Kasumi-1 (cell line): ENCODE data around the gene NPIPB9.
"Not testable (repeated sequence)": the region's sequence is repeated elsewhere in the genome, so short reads cannot be mapped to it uniquely, and the experiment has no call there.

Source experiments
- DNase-seq, 2 experiments: peaks; one replicate each; lab custom pipeline; 2025; lab: John Stamatoyannopoulos, UW

NPIPB9 gene

GRCh38 chr16:28751487-28751886 is at the start of gene NPIPB9:
NPIPB9 (plus strand) TSS chr16:28751787.
- not testable (repeated sequence) for DNase-seq

DNA sequence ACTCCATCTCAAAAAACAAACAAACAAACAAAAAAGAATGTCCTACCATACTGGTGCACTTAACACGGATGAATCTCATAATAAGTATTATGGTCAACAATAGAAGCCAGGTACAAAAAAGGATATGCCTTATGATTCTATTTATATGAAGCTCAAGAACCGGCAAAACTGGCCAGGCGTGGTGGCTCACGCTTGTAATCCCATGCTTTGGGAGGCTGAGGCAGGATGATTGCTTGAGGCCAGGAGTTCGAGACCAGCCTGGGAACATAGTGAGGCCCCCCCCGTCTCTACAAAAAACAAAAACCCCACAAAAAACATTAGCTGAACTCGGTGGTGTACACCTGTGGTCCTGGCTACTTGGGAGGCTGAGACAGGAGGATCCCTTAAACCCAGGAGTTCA is 47.3 kb upstream of the NPIPB9 start:
- not testable (repeated sequence) for DNase-seq

DNA sequence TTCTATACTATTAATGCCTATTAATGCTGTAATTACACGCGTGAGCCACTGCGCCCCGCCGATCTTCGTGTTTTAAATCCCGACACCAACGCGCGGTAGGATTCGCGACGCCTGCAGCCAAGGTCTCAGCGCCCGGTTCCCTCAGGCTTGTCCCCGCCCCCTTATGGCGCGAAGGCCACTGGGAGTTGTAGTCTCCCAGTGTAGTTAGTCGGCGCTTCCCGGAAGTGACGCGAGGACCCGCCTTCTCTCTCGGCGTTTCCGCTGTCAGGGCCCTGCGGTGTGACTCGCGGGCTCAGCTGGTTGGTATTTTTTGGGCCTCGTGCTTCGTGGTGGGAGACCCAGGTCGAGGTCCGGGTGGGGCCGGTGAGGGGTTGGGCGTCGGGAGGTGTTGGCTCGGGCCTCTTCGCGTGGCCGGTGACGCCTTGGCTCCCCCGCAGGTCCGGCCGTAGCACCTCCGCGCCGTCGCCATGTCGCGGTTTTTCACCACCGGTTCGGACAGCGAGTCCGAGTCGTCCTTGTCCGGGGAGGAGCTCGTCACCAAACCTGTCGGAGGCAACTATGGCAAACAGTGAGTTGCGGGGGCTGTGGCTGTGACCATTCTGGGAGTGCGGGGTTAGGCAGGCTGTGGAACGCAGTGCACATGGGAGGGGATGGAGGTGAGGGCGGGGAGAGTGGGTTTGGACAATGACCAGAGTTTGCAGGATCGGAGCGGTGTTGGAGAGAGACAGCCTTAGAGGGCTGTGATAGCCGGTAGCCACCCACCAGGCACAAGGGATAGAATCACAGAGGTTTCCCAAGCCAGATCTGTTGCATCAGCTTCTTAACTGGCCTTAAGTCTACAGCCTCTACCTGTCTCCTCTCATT is 40.1 kb upstream of the NPIPB9 start, which contains the start of gene EIF3C:
EIF3C (plus strand) TSS at position 245 of the 864 bp plus-strand sequence; CDS start at position 468, 223 bp downstream.
- not testable (repeated sequence) for DNase-seq

DNA sequence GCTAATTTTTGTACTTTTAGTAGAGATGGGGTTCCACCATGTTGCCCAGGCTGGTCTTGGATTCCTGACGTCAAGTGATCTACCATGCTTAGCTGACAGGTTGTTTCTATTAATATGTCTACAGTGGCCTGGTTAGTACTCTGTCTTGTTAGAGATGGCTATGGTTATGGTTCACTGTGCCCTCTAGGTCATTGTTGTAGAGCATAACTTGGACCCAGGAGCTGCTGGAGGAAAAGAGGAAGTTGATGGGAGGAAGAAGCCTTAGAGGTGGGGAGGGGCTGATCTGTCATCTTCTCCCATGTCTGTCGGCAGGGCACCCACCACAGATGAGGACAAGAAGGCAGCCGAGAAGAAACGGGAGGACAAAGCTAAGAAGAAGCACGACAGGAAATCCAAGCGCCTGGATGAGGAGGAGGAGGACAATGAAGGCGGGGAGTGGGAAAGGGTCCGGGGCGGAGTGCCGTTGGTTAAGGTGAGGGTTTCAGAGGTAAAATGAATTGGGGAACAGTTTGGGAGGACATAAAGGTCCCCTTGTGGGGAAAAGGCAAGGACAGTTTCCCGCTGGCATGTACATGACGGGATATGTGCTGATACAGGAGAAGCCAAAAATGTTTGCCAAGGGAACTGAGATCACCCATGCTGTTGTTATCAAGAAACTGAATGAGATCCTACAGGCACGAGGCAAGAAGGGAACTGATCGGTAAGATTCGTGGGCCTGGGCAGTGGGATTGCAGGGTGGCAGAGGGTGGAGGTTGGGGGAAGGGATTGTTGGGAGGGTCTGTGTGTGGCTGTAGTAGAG is 28.5 kb upstream of the NPIPB9 start:
- not testable (repeated sequence) for DNase-seq

- not testable (repeated sequence) for DNase-seq
Observed at GRCh38 chr16:28731253-28731652, 20.3 kb upstream of the NPIPB9 start.

DNA sequence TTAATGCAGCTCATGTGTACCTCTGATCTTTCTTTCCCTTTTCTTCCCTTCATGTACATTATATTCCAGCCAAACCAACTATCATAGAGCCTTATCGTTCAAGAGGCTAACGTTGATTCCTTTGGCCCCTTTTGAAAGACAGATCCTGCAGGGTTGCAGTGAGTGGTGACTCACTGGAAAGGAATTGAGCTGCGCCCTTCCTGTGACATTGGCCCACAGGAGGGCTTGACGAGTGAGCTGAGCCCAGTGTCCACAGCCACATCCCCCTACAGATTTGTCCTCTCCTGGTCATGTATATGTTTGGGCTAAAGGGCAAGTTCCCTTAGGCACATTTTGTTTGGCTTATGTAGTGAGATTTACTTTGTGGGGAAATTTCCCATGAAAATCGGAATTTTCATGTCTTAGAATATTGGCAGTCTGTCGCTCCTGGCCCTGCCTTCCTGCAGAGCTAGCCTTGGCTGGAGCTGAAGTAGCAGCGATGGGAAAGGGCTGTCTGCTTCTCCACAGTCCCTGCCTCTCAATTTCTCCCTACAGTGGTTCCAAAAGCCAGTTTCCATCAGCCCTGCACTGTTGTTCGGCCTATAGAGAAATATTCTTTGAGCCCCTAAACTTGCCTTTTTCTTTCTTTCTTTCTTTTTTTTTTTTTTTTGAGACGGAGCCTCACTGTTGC is 19.0 kb upstream of the NPIPB9 start:
- not testable (repeated sequence) for DNase-seq

- DNase-seq, result not testable (repeated sequence)
Observed at GRCh38 chr16:28739787-28740186, 11.8 kb upstream of the NPIPB9 start.

DNA sequence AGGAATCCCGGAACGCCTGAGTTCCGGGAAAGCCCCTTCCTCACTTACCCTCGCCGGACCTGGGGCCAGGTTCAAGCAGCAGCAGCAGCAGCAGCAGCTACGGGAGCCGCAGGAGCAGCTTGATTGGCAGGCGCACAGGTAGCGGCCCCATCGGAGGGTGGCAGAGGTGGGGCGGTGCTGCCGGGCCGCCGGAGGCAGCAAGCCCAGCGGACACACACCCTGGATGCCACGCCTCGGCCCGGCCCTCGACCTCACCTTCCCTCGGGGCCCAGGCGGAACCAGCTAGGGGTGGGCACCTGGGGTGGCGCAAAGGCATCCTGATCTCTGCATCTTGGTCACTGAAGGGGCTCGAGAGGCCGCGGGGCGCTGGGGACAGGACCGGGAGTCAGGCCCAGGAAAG is 11.0 kb upstream of the NPIPB9 start:
- not testable (repeated sequence) for DNase-seq

DNA sequence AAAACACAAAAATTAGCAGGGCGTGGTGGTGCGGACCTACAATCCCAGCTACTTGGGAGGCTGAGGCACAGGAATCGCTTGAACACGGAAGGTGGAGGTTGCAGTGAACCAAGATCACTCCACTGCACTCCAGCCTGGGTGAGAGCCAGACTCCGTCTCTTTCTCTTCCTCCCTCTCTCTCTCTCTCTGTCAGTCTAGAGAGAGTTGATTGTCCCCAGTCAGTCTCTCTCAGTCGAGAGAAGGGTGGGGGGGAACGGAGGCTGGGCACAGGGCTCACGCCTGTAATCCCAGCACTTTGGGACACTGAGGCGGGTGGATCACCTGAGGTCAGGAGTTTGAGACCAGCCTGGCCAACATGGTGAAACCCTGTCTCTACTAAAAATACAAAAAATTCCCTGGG is 10.3 kb upstream of the NPIPB9 start:
- not testable (repeated sequence) for DNase-seq

DNA sequence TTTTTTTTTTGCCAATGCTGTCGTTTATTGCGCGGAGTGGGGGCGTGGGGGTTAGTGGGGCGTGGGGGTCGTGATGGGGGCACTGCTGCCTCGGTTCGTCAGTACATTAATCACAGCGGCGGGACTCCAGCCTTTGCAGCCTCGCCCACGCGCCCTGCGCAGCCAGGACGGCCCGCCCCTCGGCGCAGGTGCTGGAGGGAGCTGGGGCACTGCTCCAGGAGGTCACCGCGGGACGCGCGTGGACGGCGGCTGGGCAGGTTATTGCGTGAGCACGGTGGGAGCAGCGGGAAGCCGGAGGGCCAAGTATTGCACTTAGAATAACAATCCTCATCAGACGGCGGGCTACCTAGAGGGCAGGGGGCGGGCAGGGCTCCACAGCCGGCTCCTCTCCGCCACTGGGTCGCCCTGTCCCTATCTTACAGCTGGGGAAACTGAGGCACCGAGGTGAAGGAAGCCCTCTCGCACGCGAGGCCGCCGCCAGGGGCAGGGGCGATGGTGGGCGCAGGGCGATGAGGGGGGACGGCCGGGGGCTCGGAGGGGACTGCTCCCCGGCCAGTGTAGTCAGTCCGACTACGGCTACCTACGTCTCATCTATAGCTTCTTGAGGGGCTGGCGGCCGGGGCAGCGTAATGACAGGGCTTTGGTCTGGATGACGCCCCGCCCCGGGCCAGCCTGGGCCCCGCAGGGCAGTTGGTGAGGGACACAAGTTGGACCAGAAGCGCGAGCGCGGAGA is 4.8 kb upstream of the NPIPB9 start:
- not testable (repeated sequence) for DNase-seq

GRCh38 chr16:28749997-28750465 is 1.6 kb upstream of the NPIPB9 start:
- not testable (repeated sequence) for DNase-seq

GRCh38 chr16:28750469-28751067 is 1.0 kb upstream of the NPIPB9 start:
- not testable (repeated sequence) for DNase-seq

GRCh38 chr16:28781697-28782096 is 30.1 kb downstream of the NPIPB9 start:
- not testable (repeated sequence) for DNase-seq

GRCh38 chr16:28782357-28782756 is 30.8 kb downstream of the NPIPB9 start:
- DNase-seq, result not testable (repeated sequence)

DNA sequence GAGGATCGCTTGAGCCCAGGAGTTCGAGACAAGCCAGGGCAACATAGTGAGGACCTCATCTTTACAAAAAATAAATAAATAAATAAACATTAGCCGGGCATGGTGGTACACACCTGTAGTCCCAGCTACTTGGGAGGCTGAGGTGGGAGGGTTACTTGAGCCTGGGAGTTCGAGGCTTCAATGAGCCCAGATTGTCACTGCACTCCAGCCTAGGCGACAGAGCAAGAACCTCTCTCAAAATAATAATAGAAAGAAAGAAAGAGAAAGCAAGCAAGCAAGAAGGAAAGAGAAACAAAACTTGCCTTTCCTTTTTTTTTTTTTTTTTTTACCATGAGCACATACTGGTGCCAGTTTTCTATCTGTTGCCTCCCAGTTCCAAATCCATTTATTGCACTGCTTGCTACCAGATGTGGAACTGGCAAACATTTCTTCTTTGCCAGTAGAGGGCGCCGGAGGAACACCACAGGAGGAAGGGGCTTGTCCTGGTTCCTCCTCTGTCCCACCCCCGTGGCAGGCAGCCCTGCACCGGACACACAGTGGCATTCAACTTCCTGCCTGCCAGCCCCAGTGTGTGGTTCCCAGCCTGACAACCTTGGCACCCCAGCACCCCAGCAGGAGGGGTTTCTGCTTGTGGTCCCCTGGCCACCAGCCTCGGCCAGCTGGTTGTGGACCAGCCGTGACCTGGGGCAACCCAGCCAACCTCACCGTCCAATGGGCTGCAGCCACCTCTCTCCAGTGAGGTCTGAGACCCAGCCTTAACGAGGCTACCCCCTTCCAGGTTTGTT is 50.8 kb downstream of the NPIPB9 start:
- not testable (repeated sequence) for DNase-seq

- not testable (repeated sequence) for DNase-seq
Observed at GRCh38 chr16:28807445-28808120, 56.0 kb downstream of the NPIPB9 start.

GRCh38 chr16:28820016-28820415 is 68.4 kb downstream of the NPIPB9 start:
- no peak for DNase-seq

GRCh38 chr16:28820546-28820945 is 69.0 kb downstream of the NPIPB9 start:
- not testable (repeated sequence) for DNase-seq

- DNase-seq, result no peak
Observed at GRCh38 chr16:28821874-28822519, 70.4 kb downstream of the NPIPB9 start.
